Inflammatory macrophage treated with lipopolysaccharide for 1 hour (primary cell): ENCODE measurements around the gene ASPHD1.

Source experiments
- DNase-seq, 2 donors: peaks; one replicate each; pipeline ENCODE4 v3.0.0-alpha.2; 2020 to 2022

The ASPHD1 gene

GRCh38 chr16:29943846-29944799, 43.8 kb downstream of the ASPHD1 start:
- no peak for DNase-seq

GRCh38 chr16:29947897-29948296, 47.6 kb downstream of the ASPHD1 start:
- DNase-seq = no peak

DNA sequence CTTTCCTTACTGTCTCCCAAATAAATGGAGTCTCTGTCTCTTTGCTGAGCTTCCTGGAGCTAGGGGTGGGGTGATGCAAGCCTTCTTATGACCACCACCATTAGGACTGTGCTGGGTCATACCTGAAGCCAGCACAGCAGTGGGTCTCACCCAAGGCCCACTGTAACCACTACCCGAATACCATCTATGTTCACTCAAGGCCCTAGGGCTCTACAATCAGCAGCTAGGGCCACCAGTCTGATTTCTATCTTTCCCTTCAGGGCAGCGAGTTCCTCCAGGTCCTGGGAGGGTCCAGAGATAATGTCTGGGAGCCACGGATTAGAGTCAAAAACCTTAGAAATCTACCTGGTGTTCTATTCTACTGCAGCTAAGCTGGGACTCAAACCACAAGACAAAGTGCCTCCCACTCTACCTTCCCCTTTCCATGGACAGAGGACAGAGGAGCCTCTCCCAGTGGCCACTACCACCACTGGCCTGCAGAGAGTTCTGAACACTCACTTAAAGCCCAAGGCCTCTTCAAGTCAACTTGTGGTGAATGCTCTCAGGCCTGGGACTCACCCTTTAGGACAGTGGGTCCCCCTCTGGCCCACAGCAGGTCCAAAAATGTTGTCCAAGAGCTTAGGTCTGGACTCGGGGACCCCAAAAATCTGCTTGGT, 50.6 kb downstream of the ASPHD1 start:
- DNase-seq = no peak

DNA sequence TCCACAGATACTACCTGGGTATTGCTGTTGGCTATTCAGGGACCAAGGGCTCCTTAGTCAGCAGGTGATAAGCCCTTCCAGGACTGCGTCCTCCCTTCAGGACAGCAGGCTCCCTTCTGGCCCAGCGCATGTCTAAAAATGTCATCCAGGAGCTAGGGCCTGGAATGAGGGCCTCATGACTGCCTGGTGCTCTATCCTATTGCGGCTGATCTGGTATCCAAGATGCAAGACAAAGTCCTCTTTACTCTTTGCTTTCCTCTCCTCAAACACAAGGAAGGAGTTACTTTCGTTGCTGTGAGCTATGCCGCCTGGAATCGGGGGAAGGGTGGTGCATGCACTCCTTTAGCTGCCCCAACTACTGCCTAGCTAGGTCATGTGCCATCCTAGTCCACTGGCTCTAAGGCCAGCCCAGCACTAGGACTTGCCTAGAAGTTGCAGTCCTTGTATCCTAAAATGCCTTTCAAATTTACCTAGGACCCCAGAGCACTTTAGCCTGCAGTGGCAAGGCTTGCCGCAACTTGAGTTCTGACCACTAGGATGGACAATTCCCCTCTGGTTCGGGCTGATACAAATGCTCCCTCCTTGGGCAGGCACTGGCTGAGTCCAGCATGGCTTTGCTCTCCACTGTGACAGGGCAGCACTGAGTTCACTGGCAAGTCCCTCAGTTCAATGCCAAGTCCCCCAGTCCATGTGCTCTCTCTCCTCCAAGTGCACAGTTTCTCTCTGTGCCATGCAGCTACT, 51.5 kb downstream of the ASPHD1 start:
- DNase-seq = no peak
